ENCODE results near the gene HOXC9.
A peak's percentile ranks its signal among the peaks of the same experiment; 100 is the strongest.

HOXC9 gene

DNA sequence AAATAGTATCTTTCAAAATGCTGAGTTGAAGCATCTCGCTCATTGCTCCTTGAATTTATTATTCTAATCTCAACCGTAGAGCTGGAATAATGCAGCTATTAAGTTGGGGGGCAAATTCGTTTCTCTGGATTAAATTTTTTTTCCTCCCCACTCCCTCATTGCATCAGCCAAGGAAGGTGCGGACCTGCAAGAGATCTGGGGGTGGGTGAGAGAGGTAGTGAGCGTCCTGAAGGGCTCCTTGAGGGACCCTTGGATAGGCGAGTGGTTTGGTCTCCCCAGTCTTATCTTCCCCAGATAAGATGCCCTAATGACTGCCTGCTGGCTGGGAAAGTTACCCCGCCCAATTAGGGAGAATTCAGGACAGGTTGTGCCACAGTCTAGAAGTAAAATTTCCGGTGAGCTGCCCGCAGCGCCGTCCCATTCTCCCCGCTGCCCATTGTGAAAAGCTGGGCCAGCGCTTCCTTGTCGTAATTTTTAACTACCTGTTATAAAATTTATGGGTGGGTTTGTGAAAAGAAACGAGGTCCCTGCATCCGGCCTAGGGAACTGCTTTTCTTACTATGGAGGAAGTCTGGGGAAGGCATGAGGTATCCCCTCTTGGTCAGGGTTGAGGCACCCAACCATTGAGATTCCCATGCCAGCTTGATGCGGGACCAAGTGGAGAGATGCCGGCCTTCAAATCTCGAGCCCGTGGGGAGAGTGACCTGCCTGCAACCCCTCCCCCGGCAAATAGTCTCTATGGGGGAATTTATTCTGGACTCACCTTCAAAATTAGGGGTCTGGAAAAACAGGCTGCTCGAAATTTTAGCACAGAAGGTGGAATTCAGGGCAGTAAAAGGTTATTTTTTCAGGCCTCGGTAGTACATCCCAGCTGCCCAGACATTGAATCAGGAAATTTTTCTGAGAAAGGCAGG, 15.3 kb downstream of the HOXC9 start:
- no peak for DNase-seq (ENCODE audit: low read depth)

DNA sequence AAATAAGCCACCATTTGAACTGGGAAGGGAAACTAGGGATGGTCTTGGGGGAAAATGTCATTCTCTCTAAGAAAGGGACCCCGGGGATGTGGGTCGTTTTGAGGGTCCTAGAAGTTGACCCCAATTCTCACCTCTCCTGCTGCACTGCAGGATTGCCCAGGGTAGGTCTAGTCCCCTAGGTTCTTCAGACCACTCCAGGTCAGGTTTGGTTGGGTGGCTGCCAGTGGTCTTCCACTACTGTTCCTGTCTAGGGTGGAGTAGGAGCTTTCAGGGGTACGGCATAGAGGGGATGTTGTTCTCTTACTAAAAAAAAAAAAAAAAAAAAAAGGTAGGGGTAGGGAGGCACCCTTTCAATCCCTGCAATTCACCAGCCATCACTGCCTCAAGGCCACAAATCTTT, 16.1 kb downstream of the HOXC9 start:
- DNase-seq (ENCODE audit: low read depth): no peak

DNA sequence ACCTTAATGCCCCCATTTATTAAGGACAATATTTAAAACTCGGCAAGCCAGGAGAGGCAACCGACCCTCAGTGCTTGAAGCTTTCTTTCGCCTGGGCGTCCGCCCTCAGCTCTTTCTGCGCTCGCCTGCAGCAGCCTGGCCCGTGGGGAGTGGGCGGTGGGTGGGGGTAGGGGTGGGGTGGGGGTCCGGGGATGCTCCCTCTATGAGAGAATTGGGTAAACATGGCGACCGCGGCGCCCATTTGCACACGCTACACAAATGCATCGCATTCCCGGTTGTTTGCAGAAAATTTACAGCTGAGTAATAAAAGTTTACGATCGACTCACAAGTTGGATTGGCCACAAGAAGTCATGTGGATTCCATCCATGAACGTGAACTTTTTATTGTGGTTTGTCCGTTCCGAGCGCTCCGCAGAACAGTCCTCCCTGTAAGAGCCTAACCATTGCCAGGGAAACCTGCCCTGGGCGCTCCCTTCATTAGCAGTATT, 16.6 kb downstream of the HOXC9 start:
- DNase-seq (ENCODE audit: low read depth): no peak

DNA sequence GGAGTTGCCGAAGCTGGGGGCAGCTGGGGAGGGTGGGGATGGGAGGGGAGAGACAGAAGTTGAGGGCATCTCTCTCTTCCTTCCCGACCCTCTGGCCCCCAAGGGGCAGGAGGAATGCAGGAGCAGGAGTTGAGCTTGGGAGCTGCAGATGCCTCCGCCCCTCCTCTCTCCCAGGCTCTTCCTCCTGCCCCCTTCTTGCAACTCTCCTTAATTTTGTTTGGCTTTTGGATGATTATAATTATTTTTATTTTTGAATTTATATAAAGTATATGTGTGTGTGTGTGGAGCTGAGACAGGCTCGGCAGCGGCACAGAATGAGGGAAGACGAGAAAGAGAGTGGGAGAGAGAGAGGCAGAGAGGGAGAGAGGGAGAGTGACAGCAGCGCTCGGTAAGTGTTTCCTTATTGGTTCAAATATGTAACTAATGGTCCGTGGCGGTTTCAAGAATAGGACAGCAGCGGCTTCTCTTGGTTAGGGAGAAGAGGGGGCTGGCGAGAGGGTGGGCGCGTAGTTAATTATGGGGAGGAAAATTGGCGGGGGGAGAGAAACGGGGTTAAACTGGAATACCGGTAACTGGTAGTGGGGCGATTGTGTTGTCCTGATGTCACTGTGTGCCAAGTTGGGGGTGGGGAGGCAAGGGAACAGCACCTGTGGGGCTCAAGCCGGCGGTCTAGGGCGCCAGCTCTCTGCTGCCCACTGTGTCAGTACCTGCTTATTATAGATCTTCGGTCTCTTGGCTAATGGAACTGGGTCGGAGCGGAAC, 17.2 kb downstream of the HOXC9 start:
- no peak for DNase-seq (ENCODE audit: low read depth)

DNA sequence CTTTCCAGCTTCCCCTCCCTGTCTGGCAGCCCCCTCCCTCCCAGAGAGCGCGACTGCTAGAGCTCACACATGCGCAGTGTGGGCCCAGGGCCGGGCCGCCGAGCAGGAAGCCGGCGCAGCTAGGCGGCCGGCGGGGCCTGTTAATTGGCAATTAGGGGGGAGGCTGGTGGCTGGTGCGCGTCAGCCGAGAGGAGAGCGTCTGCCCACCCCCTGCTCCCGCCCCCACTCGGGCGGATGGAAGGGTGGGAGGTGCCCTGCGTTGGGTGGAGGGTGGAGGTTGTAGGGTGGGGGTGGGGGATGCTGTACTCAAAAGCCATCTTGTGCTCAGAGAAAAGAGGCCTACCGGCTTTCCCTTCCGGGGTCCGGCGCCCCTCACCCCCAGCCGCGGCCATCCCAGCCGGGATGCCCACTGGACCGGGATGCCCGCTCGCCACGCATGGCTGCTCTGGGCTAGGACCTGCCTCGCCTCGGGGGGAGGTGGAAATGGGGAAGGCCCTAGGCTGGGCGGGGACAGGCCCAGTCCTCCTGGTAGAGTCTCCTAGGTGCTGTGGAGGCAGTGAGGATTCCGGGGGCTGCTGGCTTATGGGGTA, 18.0 kb downstream of the HOXC9 start:
- peak; percentile 56 for DNase-seq (ENCODE audit: low read depth)

DNA sequence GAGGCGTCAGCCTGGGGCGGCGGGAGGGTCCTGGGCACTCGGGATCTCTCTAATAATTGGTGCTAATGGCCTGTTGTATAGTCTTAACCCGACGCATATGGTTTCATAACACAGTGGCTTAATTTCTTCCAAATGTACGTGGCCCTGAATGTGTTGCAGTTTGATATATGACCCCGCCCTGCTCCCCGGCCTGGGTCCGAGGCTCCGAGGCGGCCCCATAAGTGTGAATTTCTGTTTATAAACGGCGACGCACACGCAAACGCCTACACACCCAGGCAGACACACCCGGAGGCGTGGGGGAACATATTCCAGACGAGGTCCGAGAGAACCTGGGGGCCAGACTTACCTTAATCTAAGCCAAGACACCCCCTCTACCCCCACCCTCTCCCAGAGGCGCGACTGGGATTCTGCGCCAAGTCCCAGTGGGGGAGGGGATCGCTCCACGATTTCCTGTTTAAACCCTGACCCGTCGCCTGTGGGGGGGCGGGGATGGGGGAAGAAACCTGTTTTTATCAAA, 18.6 kb downstream of the HOXC9 start:
- no peak for DNase-seq (ENCODE audit: low read depth)

DNA sequence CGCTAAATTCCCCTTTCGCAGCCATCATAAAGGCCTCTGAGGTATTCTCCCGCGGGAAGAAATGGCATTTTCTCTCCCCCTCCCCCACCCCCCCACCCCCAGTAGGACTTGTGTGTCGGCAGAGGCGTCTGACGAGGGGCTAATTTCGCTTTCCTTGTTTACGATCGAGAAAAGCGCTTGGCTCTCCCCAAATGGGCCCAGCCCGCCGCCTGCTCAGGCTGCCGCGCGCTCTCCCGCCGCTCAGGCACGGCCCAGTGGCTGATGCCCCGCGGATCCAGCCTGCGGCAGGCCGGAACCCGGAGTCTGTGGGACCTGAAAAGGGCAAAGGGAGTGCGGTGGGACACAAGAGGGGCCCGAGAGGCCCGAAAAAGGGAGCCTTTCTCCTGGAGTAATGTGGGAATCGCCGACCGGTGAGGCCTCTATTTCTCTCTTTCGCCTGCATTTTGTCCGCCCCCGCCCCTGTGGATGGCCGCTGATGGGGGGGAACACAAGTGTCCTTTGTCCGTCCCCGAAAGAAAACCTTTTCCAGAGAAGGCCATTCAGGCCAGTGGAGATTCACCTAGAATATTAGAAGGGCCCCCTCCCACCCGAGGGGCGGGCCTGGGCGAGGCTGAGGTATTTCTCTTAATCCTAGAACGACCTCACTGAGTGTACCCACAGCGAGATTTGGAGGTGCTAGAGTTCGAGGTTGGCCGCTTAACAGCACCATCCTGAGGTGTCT, 19.3 kb downstream of the HOXC9 start:
- no peak for DNase-seq (ENCODE audit: low read depth)

DNA sequence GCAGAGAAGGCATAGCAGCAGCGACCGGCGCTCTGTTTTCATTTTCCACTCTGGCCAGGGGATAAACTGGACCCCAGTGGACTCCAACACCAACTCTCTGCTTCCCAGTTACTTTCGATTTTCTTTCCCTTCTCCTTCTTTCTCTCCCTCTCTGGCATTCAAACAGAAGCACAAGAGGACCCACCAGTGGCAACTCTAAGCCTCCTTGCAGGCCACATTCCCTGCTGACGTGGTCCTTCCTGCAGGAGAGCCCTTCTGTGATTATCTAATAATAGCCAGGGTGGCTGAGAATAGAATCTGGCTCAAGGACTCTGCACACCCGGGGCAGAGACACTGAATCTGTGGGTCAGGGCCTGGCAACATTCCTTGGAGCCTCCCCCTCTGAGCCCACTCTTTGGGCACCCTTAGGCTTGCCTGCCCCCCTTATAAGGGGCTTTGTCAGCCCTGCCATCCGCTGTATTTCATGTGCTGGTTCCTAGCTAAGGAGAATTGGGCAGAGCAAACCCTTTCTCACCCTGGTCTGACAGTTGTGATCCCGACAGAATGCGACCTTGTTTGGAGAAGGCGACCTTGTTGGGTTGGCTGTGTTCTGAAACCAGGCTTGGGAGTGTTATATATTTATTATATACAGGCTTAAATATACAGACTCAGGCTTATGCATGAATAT, 20.1 kb downstream of the HOXC9 start:
- no peak for DNase-seq (ENCODE audit: low read depth)

DNA sequence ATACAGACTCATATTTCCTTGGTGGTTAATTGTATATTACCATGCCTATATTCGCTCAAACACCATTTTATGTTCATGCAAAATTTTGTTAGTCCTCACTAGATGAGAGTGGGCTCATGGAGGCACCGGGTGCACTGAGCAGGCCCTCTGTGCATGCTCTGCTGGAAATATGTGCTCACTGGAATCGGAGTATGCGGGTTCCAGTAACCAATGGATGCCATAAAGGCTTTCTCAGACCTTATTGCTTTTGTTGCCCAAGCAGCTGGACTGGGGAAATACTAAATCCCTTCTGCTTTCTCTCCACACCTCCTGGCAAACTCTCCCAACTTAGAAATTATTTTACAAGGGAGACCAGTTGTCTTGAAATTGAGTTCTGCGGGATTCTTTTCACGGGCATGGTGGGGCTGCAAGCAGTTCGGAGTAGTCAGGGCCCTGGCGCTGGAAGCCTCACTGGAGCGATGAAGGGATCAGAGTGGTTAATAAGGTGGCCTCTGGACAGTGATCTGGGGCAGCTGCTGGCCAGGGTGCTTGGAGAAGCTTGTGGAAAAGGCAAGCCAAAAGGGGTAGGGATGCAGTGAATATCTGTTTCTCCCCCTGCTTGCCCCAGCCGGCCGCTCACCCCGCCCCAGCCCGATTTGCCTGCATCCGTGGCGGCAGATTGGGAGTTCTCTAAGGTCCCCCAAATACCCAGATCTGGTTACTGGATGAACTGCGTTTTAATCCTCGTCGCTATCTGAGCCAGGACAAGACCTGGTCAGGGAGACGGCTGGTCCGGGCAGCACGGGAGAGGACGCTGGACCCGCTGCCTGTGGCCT, 20.8 kb downstream of the HOXC9 start:
- DNase-seq (ENCODE audit: low read depth): no peak

DNA sequence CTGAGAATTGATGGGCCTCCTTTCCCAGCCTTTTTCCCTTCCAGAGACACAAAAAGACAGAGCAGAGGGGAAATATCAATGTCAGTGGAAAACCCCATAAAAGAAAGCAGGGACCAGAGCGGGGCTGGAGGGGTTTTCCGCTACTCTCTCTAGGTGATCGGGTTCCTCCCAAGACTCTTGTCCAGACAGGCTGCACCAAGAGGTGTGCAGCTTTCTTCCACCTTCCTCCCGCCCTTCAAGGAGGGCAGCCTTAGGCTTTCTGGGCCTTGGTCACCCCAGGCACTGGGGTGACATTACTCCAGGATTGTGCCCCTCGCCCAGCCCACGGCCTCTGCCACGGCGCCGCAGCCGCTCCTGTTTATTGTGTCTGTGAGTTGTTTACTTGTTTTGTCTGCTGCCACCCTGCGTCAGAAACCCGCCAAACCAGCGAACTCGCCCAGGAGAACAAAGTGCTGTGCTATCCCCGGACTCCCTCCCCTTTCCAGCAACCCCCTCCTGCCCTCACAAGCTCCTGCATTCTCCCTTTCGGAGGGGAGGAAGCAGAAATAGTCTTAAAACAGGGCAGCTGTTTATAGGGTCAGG, 21.6 kb downstream of the HOXC9 start:
- DNase-seq (ENCODE audit: low read depth): no peak

DNA sequence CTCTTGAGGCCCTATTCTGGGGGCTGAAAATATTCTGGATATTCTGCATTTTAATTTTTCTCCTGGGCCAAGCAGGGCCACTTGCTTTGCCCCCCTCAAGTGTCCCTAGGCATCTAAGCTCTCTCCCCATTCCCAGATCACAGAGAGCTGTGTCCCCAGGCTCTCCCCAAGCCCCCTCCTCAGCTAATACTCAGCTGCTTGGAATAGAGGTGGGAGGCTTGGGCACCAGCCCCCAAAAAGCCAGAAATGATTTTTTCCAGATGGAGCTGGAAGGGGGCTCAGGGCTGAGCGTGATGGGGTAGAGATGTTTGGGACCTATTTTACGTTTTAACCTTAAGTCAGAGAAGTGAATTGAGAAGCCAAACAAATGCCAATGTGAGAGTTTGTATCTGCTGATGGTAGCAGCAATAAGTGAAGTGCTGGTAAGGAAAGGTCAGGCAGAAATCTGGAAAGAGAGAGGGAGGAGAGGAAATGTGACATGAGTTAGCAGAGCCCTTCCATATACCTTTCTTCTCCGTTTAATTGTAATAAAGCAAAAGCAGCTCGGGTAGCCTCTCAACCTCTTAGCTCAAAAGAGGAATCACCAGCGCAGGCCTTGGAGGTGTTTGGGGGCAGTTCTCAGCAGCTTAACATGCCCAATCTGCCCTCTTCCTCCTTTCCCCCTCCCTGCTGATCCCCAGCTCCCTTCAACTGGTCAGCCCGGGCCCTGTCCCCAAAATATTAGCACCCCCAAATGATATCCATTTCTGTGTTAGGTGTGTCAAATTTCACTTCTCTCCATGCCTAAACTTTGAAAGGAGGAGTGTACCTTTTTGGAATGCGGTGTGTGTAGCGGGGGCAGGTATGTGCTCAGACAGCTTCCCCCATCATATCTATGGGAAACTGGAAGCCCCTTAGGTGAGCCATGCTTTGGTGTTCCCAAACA, 23.3 kb downstream of the HOXC9 start:
- DNase-seq (ENCODE audit: low read depth): no peak

DNA sequence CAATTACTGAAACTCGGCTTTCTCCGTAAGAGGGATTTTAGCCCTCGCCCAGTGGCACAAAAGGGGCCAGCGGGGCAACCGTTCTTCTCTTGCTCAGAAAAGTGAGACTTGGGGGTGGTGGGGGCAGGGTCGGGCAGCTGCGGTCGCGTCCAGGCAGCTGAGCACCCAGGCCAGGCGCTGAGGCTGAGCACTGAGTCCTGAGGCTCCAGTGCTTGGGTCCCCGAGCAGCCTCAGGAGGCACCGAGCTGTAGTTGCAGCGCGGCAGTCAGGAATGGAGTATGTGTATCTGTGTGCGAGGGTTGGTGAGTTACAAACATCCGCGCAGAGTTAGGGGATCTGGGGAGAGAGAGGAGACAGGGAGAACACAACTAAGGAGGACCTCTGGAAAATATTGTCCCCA, 24.2 kb downstream of the HOXC9 start:
- DNase-seq (ENCODE audit: low read depth): no peak

DNA sequence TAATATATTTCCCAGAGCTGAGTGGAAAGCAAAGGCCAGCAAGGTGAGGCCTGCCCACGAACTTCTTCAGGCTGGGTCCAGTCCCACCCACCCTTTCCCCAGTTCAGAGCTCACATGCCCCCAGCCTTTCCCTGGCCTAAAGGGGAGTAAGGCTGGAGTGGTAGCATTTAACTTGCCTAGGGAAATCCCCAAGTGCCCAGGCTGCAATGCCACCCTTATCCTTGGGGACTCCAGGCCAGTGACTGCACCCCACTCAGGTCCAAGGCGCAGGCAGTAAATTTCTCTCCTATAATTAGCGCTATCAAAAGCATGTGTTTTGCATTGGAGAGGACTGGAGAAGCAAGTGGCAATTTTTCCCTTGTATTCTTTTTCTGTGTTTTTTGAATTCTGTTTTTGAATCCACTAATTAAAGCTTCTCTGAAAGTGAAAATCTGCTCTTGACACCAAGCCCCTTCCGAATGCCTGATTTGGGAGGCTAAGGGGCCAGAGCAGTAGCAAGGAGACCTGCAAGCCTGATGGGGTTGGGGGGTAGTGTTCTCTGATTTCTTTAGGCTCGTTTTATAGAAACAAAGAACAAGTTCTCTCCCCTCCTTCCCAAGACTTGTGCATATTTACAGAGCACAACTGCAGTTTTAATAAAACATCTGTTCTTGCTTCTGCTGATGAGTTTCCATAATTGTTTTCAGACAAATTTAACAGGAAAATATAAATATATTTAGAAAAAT, 24.8 kb downstream of the HOXC9 start:
- DNase-seq (ENCODE audit: low read depth): no peak

DNA sequence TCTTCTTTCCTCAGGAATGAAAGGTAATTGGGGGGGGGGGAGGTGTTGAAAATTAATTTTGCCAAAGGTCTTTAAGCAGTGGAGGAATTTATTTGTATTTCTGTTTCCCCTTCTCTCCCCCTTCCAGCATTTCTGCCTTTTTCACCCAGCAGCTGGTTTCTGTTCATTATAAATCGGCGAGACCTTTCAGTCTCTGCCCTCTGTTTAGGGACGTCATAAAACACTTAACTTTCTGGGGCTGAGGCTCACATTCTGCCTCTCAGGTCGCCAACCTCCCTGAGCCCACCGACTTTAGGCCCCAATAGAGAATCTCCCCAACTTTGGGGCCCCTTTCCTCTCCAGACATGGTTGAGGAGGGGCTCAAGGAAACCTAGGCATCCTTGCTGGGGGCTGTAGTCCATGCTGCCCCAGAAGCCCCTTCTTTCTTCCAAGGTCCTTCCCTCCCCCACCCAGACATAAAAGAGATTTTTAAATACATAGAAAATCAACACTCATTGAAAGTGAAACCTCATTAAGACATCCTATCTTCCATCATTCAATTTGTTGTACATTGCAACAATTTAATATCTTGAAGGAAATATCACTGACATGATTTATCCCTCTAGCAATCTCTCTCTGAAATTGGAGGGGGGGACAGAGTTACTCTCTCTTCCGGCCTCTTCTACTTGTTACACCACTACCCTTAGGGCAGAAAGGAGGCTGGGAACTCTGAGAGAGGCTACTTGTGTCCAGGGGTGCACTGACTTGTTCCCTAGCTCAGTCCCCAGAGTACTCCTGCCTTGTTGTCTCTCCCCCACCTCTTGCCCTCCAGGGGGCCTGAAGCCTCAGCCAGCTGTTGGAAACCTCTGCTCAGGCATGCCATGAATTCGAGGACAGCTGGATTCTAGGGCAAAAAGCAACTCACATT, 25.8 kb downstream of the HOXC9 start:
- no peak for DNase-seq (ENCODE audit: low read depth)

DNA sequence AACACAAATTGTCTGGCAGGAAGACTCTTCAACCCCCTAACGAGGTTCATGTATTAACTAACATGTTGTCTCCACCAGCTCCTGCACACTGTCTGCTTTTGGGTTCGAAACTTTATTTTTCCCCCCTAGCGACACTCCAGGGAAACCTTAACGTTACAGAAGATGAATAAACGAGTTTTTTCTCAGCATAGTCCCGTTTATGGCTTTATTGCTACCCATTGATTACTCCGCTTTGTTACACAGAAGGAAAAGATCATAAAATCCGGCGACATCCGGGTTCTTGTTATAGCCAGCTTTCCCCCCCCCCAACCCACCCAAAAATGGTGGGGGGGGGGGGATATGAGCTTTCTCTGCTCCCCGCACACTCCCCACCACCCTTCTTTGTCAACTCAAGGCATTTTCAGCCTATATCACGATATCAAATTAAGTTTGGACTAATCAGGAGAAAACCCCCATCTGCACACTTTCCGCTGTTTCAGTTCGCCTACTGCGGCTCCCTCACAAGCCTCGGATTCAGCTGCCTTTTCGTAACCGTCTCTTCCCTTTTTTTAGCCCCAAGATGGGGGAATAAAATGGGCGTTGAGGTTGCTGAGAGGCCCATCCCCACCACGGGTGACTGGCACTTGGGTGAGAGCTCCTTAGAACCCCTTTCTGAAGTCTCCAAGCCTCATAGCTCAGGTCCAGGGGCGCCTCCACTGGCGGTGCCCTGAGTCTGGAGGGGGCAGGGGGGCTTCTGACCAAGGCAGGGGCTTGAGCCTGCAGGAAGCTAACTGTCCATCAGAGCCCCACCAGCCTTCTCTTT, 26.9 kb downstream of the HOXC9 start:
- no peak for DNase-seq (ENCODE audit: low read depth)

DNA sequence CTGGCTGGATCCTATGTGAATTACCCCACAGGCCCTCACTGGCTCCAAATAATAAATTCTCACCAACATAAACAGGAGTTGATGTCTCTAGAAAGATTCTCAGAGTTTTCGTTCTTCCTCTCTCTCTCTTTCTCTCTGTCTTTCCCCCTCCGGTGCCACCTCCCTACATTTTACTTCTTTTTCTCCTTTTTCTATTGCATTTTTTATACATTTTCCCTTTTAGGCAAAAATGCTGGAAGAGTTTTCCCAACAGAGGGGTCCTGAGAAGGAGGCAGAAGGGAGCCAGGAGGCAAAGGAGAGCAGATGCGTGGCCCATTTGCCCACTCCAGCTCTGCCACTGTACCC, 27.5 kb downstream of the HOXC9 start:
- no peak for DNase-seq (ENCODE audit: low read depth)

Data from activated T-cell treated with anti-CD3 and anti-CD28 coated beads for 24 hours (primary cell).